Embryonic facial prominence (tissue), 1 donor: Measurements from ENCODE around the gene CECR2.

Experiments used
- DNase-seq: peaks from one replicate; pipeline ENCODE4 v3.0.0-alpha.2; 2016; ENCODE audit errors: extremely low spot score

CECR2 gene

GRCh38 chr22:17451316-17451715 lies 82.1 kb downstream of the CECR2 start:
- DNase-seq: no peak

GRCh38 chr22:17460895-17461294 lies 91.6 kb downstream of the CECR2 start:
- no peak for DNase-seq

DNA sequence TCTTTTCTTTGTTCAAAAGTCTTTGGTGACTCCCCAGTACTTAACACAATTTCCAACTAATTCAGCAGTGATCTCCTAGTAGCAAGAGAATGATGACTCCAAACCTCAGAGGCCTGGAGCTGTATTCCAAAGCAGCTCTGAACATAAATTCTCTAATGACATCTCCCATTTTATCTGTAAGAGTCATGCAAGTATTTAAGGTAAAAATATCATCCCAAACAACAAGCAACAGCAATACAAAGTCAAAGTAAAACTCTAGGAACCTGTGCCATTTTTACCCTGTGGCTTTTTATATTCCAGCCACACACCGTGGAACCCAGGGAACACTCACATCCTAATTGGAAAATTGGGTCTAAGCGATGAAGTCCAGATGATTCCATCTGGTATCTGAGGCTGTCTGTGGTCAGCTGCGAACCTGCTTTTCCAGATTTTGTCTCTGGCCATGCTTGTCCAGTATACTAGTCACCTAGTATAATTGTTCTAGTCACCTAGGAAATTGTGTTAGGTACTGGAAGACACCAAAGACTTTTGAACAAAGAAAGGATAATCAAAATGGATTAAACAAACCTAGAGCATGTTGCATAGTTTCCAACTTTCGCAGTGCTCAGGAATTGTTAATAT lies 101.7 kb downstream of the CECR2 start:
- DNase-seq: no peak

DNA sequence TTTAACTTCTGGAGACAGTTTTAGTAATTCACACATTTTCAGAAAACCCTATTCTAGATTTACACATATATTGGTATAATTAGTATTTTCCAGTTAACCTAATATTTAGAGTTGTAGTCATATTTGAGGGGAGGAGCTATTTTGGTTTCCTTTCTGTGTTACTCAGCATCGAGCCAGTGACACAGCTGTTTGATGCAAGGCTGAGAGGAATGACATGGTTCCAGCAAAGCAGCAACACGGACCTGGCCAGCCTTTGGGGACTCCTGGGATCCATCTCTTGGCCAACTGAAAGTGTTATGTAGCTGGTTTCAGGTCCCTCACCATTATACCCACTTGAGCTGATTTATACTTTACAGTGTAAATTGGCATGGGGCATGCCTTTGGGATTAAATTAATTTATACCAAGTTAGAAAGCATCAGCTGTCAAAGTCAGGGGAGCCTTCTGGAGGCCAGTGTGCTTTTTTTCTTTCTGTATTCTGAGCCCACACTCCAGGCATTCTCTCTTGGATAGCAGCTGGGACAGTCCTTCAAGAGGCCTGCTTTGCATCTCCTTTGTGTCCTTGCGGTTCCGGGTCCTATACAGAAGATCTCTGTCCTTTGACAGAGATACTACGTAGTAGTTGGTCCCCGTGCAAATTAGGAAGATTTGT lies 102.8 kb downstream of the CECR2 start:
- DNase-seq: no peak

DNA sequence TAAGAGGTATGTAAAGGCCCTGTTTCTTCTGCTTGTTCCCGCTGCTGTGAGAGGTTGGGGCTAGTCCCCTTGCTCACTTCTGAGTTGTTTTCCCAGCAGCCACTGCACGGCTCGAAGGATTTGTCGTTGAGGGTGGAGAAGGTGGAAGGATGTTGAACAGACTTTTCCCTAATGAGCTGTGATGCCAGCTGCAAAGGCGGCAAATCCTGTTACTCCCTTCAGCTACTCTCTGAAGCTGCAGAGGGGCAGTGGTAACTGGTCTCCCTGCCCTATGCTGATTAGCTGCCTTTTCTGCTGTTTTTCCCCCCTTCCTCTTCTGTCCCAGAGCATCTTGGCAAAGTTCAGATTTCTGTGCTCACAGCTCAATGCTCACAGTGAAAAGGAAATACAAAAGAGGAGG lies 103.7 kb downstream of the CECR2 start:
- DNase-seq: no peak

GRCh38 chr22:17475318-17476230 lies 106.3 kb downstream of the CECR2 start:
- no peak for DNase-seq

DNA sequence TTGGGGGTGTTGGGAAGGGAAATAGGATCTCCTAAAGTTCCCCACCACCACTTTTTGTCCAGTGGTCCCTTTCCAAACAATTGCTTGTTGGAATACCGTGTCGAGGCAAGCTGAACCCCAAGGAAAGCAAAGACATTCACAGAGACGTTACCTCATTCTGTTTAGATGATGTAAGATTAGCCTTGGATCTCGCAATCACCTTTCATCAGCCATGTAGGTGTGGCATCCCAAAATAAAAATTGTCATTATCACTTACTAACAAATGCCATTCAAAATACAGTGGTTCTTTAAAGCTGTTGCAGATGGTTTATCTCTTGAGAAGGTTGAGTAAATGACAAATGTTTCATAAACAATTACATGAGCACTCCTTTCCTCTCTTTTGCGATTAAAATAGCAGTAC lies 107.6 kb downstream of the CECR2 start:
- no peak for DNase-seq

DNA sequence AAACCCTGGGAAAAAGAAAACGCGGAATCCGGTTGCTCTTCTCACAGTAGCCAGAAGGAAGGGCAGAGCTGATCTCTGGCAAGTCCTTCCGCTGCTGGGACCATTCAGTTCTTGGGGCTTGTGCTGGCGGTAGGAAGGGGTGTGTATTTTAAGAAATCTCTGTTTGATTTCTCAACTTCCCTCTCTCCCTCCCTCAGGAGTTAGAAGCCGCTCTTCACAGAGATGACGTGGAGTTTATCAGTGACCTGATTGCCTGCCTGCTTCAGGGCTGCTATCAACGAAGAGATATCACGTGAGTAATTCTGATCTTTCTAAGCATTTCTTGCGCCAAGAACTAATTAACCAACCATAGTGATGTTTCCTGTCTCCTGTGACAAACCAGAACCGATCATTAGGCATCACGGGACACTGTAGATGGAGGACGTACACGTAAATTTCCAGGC lies 108.2 kb downstream of the CECR2 start:
- no peak for DNase-seq

DNA sequence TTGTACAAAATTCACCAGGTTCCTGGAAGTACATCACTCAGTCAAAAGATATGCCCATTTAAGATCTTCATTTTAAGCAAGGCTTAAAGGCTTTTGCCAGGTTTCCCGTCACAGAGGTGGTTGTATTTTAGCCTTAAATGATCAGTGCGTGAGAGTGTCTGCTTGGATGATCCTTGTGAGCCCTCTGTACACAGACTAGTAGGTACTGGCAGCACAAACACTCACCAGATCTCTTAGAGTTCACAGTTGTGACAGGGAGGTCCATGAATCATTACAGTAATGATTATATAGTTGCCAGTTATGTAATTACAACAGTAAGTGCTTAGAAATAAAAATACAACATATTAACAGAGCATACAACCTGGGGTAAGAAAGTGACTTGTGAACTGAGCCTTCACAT lies 109.9 kb downstream of the CECR2 start:
- DNase-seq: no peak

- DNase-seq: no peak
Observed at GRCh38 chr22:17481424-17481823, 112.2 kb downstream of the CECR2 start.

GRCh38 chr22:17483688-17484372 lies 114.6 kb downstream of the CECR2 start:
- DNase-seq: no peak

DNA sequence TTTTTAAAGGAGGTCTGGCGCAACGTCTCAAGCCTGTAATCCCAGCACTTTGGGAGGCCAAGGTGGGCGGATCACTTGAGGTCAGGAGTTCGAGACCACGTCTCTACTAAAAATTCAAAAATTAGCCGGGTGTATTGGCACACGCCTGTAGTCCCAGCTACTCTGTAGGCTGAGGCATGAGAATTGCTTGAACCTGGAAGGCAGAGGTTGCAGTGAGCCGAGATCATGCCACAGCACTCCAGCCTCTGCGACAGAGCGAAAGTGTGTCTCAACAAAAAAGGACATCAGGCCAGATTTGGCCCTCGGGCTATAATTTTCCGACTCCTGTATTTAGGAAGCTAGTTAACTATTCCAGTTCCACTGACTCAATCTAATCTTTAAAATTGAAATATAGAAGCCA lies 115.3 kb downstream of the CECR2 start:
- DNase-seq: no peak

DNA sequence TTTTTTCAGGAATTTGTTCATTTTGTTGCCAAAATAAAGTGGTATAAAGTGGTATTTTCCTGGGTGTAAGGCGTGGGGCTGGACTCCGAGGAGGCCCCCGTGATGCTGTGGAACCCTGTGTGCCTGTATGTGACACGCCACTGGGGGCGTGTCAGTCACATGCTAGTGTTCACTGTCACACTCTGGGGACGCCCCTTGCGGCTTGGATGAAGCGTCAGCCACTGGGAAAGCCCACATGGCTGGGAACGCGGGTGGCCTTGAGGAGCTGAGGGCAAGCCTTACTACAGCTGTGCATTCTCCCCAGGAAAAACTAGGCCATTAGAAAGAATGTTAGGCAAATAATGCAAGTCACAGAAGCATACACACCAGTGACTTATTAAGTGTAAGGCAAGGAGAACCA lies 117.1 kb downstream of the CECR2 start:
- DNase-seq: no peak

GRCh38 chr22:17486719-17487118 lies 117.5 kb downstream of the CECR2 start:
- DNase-seq: no peak

DNA sequence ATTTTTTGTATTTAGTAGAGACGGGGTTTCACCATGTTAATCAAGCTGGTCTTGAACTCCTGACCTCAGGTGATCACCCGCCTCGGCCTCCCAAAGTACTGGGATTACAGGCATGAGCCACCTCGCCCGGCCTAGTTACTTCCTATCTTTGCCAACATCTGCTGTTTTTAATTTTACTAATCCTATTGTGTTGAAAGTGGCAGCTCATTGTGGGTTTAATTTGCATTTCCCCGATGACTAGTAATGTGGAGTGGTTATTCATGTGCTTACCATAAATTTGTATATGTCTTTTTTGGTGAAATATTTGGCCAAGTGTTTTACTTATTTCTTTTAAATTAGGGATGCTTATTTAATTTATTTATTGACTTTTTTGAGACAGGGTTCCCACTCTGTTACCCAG lies 119.8 kb downstream of the CECR2 start:
- DNase-seq: no peak

- no peak for DNase-seq
Observed at GRCh38 chr22:17491090-17491640, 121.9 kb downstream of the CECR2 start.

- DNase-seq: no peak
Observed at GRCh38 chr22:17492247-17492646, 123.0 kb downstream of the CECR2 start.

DNA sequence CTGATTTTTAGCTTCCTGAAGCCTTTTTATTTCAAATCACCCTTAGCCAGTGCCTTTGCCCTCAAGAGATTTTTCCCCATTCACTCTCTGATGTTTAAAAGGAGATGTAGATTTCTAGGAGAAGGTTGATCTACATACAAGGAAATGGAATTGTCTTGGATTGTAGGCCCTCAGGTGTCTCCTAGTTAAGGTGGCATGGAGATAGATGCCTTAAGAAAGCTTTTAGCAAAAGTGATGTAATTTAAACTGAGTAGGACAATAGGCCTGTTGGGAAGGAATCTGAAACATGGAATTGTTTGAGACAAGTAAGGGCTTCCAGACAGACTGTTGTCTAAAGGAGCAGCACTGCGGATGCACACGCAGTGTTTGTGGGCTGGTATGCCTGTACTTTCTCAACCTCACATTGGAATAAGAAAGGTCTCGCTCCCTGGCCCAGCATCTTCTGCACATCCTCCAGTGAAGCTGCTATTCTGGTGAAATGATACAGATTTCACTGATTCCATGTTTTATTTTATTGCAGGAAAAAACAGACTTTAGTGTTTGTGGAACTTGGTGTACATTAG lies 124.2 kb downstream of the CECR2 start:
- no peak for DNase-seq

DNA sequence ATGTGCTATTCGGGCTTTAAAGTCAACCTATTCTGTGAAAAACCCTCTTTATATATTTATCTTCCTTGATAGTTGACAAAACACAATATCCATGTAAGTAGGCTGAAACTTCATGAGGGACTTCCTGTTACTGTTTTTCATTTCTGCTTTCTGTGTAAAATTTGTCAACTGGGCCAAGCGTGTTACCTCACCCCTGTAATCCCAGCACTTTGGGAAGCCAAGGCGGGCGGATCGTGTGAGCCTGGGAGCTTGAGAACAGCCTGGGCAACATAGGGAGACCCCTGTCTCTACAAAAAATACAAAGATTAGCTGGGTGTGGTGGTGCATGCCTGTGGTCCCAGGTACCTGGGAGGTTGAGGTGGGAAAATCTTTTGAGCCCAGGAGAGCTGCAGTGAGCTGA lies 127.6 kb downstream of the CECR2 start:
- no peak for DNase-seq

DNA sequence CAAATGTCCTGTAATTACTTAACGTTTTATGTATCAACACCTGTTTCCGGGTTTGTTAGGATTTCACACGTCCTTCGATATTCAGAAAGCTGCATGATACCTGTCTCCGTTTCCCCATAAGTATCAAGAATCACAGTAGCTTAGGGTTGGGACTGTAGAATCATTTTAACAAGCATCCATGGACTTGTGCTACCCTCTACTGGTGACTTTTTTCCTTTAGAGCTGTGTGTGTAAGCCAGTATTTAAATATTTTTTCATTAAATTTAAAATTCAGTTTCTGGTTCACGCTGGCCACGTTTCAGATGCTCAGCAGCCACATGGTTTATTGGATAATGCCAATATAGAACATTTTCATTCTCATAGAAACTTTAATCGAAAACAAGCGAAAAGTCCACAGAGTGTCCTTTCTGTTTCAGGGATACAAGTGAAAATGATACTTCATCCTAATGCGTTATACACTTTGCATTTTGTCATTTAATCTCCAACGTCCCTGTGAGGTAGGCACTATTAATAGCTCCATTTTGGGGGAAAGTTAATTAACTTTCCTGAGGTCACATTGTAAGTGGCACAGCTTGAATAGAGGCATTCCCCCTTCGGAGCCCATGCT lies 132.5 kb downstream of the CECR2 start:
- DNase-seq: peak; percentile 75

DNA sequence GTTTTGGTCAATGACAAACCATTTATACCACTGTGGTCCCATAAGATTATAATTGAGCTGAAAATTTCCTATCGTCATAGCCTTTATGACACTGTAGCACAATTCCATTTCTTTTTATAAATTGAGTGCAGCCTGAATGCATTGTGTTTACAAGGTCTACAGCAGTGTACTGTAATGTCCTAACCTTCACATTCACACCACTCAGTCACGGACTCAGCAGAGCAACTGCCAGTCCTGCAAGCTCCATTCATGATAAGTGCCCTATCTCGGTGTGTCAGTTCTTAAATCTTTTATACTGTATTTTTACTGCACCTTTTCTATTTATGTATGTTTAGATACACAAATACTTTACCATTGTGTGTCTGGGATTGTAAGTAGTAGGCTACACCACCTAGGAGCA lies 138.8 kb downstream of the CECR2 start:
- DNase-seq: no peak
